ENCODE results near the gene STK32A. TPM values are rescaled to one million over a fixed set of nuclear protein-coding genes. Genes with fewer than 3 reads are reported as not detected.

STK32A gene
- total RNA-seq, 4 donors from 2014 or later, result 0.04 to 1.7 (median 0.80) TPM

- ATAC-seq (no peak), DNase-seq (no peak)
- H3K27ac ChIP-seq, result no peak overlapping the region
- no peak for TF ChIP-seq POLR2A (IDR thresholded peaks at IDR 0.05)
- no peak for TF ChIP-seq CTCF (IDR thresholded peaks at IDR 0.05 in 4 of 5, conservative IDR thresholded peaks at IDR 0.05 in 1 of 5)
- H3K27me3 ChIP-seq, result no peaks in the 10 kb centered on the region
- no peaks in the 10 kb centered on the region for H3K36me3 ChIP-seq
- in situ Hi-C loops (cut with MboI; ENCODE audit: low sequenced_read_pairs in 4 of 4) (loop anchor here in 1 of 4 donors (10.0 kb wide), 1 partner anchor 188 kb away; no protein-coding TSS in a partner anchor), intact Hi-C loops (cut with DNase I; ENCODE audit: low total_unique reads) (no loop called here)
- H3K4me1 ChIP-seq, result no peaks in the 10 kb centered on the region
- H3K4me3 ChIP-seq, result no peak overlapping the region
- H3K9me3 ChIP-seq, result no peaks in the 10 kb centered on the region
Measured at GRCh38 chr5:147387109-147387508, 152.3 kb downstream of the STK32A start.

DNA sequence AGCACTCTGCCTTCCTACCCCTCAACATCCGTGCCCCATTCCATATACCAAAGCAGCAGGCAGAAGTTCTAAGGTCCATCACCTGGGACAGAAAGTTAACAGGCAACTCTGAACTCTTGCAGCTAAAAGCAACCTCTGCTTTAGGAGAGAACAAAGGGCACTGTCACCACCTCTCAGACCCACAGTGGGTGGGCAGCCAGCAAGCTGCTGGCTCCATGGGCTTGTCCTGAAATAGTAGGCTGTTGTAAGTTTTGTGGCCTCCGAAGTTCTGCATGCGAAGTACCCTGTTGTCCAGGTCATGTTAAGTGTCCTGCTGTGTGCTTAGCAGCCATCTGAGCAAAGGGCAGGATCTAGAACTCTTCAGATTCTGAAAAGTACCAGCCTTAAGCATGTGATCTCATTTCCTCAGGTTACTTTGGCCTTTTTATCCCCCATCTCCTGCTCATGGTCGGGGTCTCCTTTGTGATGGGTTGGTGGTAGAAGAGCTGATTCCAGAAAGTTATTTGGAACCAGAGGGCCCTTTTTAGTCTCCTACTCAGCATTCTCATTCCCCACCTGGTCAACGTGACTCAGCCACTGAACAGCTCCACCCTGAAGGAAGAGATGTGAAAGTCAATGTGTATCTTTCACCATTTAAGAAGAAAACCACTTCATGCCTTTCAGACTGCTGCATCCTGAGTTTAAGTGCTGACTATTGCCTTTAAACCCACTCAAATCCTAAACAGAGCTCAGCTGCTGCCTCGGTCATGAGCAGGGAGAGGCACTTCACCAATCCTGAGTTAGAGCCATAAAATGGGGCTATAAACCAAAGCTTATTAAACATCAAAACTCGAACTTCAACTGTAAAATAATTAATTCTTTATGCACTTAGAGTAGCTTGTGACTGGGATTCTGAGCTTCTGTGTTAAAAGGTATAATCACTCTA is 153.6 kb downstream of the STK32A start:
- intact Hi-C loops (cut with DNase I; ENCODE audit: low total_unique reads) (no loop called here), in situ Hi-C loops (cut with MboI; ENCODE audit: low sequenced_read_pairs in 4 of 4) (loop anchor here in 1 of 4 donors (10.0 kb wide), 1 partner anchor 186 kb away; no protein-coding TSS in a partner anchor)
- TF ChIP-seq CTCF (IDR thresholded peaks at IDR 0.05 in 4 of 5, conservative IDR thresholded peaks at IDR 0.05 in 1 of 5), result no peak
- TF ChIP-seq POLR2A (IDR thresholded peaks at IDR 0.05), result no peak
- no peak overlapping the region for H3K4me3 ChIP-seq
- no peaks in the 10 kb centered on the region for H3K4me1 ChIP-seq
- ATAC-seq (no peak), DNase-seq (no peak)
- no peaks in the 10 kb centered on the region for H3K9me3 ChIP-seq
- no peaks in the 10 kb centered on the region for H3K27me3 ChIP-seq
- no peak overlapping the region for H3K27ac ChIP-seq
- peaks cover 0 to 5% of the 10 kb centered on the region in 2 donors for H3K36me3 ChIP-seq

DNA sequence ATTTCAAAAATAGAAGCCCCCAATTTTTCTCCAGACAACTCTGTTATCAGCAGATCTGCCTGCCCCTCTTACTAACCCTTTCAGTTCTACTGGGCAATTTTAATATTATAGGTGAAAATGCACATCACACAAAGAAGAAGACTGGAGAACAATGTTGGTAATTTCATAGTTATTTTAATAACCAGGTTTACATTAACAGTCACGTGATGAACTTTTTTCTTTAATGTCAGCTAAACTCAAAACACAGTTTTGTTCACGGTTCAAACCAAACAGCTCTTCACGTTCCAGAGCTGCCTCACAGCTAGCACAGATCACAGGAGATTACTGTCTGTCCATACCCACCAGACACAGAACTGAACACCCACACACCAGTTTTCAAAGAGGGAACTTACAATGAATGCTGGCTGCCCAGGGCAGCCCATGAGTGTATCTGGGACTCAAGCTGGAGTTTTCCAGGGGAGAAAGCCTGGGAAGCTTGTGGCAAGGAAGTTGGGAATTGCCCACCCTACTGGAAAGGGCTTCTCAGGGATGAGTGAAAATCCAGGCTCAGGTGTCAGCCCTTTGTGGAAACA is 155.9 kb downstream of the STK32A start:
- no peak for ATAC-seq
- H3K4me3 ChIP-seq, result no peak overlapping the region
- in situ Hi-C loops (cut with MboI; ENCODE audit: low sequenced_read_pairs in 4 of 4), result no loop called here
- H3K27ac ChIP-seq, result no peak overlapping the region
- H3K27me3 ChIP-seq, result no peaks in the 10 kb centered on the region
- H3K36me3 ChIP-seq, result peaks cover 0 to 11% of the 10 kb centered on the region in 2 donors
- H3K4me1 ChIP-seq, result no peaks in the 10 kb centered on the region
- no peaks in the 10 kb centered on the region for H3K9me3 ChIP-seq
- intact Hi-C loops (cut with DNase I; ENCODE audit: low total_unique reads), result no loop called here
- TF ChIP-seq POLR2A (IDR thresholded peaks at IDR 0.05) (no peak), CTCF (IDR thresholded peaks at IDR 0.05 in 4 of 5, conservative IDR thresholded peaks at IDR 0.05 in 1 of 5) (no peak)
- no peak for DNase-seq

DNA sequence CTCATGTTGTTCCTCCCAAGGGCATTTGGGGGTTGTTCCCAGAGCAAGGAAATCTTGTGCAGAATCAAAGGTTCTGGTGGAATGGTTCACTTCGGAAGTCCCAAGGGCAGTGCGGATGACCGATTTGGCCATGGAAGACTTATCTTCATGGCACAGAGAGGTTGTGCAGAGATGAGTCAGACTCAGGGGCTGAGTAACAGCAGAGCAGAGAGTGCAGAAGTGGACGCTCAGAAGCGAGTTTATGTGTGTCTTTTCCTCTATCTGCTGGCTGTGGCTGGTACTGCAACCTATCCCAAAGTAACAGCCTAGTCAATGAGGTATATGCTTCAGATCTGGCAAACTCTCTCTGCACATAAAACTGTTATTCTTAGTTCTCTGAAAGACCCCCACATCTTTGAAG is 157.0 kb downstream of the STK32A start:
- TF ChIP-seq POLR2A (IDR thresholded peaks at IDR 0.05) (no peak), CTCF (IDR thresholded peaks at IDR 0.05 in 4 of 5, conservative IDR thresholded peaks at IDR 0.05 in 1 of 5) (peak in 3 of 5 experiments; percentile 29 to 46 (median 46))
- in situ Hi-C loops (cut with MboI; ENCODE audit: low sequenced_read_pairs in 4 of 4) (no loop called here), intact Hi-C loops (cut with DNase I; ENCODE audit: low total_unique reads) (no loop called here)
- peak; percentile 41 to 75 for DNase-seq
- ATAC-seq, result peak; percentile 74 to 81
- H3K36me3 ChIP-seq, result peaks cover 0 to 11% of the 10 kb centered on the region in 2 donors
- H3K4me3 ChIP-seq, result no peak overlapping the region
- H3K27me3 ChIP-seq, result no peaks in the 10 kb centered on the region
- H3K9me3 ChIP-seq, result no peaks in the 10 kb centered on the region
- H3K27ac ChIP-seq, result no peak overlapping the region
- H3K4me1 ChIP-seq, result no peaks in the 10 kb centered on the region
